Measurements from ENCODE around the gene RSPO3. TPM values are rescaled to one million over a fixed set of nuclear protein-coding genes. Genes with fewer than 3 reads are reported as not detected.
A peak's percentile ranks its signal among the peaks of the same experiment; 100 is the strongest.

Gene RSPO3
- polyA plus RNA-seq, 2 of the 4 experiments (the other 2 are of a cell fraction): 32.4 to 128 TPM

DNA sequence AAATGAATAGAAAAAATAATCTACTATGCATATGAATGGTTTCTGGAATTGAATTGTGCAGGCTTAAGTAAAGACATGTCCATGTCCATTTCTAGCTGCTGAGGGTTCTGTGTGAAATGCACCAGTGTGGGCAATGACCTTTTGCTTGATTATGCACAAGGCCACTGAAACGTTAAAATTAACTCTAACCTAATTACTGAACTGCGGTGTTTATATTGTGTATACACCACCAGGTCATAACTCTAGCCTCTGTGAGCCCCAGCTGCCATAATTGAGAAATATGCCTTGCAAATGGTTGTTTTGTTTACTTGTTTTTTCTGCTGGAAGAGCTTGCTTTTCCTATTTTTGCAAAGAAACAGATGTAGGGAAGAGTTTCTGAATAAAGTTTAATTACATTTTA is 46.1 kb downstream of the RSPO3 start:
- Histone ChIP-seq H3K4me1 (peaks cover 4% of the 10 kb centered on the region; the same call in 2 of the 3 replicates), H3K9me3 (no peaks in the 10 kb centered on the region), H3K27ac (no peak overlapping the region), H3K4me2 (no peak overlapping the region), H3K4me3 (no peak overlapping the region)
- ChIA-PET CTCF (no interaction called here), POLR2A (no interaction called here)
- FAIRE-seq: no peak
- no peak for ATAC-seq
- TF ChIP-seq MAFK (IDR thresholded peaks at IDR 0.05; ENCODE audit: partially characterized antibody) (no peak), HOXB13 (CRISPR knock-in tag; IDR thresholded peaks at IDR 0.05; ENCODE audit: low read depth) (no peak), CHD4 (IDR thresholded peaks at IDR 0.05; ENCODE audit: borderline replicate concordance) (no peak), TFCP2L1 (CRISPR knock-in tag; IDR thresholded peaks at IDR 0.05) (no peak), EHF (CRISPR knock-in tag; IDR thresholded peaks at IDR 0.05) (no peak), KDM5A (IDR thresholded peaks at IDR 0.05) (no peak), EHMT2 (IDR thresholded peaks at IDR 0.05; ENCODE audit: low read depth) (no peak)
- WGBS (ENCODE audit: missing lambda C conversion rate): 57% methylated on average over 2 of the region's 2 CpGs
- no peak for DNase-seq (ENCODE audit: low read depth in 1 of 2, low spot score in 1 of 2)

DNA sequence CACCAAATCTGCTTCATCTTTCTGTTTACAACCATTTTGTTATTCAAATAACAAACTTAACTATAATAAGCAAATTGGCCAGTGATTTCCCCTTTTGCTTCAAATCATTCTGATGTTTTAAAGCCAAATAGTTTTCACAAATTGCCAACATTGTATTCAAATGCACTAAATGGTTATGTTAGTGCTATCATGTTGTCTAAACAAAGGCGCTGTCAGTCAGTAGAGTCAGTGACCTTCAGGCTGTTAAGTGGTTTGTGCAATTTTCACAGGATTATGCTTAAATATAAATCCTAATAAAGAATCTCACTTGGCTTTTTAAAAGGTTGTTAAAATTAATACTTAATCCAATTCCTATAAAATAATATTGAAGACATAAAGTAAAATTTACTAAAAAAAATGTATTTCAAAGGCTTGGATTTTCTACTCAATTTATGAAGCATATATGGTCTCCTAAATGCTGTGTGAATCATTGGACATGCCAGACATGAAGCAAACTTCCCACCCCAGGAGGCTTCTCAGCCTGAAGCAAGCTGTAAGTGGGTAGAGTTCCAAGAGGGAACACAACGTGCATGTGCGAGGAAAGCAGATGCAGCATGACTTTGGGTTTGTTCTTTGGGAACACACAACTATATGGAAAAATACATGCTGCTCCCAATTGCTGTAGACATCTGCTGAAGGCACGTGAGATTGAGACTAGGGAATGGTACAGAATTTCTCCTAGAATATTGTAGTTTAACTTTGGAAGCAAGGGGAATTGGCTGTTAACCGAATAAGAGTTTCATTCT is 54.9 kb downstream of the RSPO3 start:
- Histone ChIP-seq H3K4me1 (peaks cover 80% of the 10 kb centered on the region), H3K4me2 (peak overlapping the region; percentile 39; the same call in 2 of the 3 replicates), H3K9me3 (no peaks in the 10 kb centered on the region), H3K4me3 (no peak overlapping the region), H3K27ac (peak overlapping the region; percentile 43 to 54; a peak in 5 of 6 replicates)
- DNase-seq (ENCODE audit: low read depth in 1 of 2, low spot score in 1 of 2): peak in 1 of 2 experiments; percentile 17
- CTCF ChIA-PET: interaction anchor here (1.2 kb wide), 1 partner anchor 15 kb away, joined by 3 read pairs; no protein-coding TSS in a partner anchor
- no peak for TF ChIP-seq FOSL2 (IDR thresholded peaks at IDR 0.05)
- no peak for TF ChIP-seq FOSL2 (CRISPR knock-in tag; IDR thresholded peaks at IDR 0.05)
- TF ChIP-seq TFCP2L1 (CRISPR knock-in tag; IDR thresholded peaks at IDR 0.05): no peak
- TF ChIP-seq PHF8 (IDR thresholded peaks at IDR 0.05; ENCODE audit: borderline replicate concordance, low read depth): no peak
- no peak for TF ChIP-seq RFX5 (IDR thresholded peaks at IDR 0.05)
- POLR2A ChIA-PET: no interaction called here
- ATAC-seq: peak in 1 of 2 experiments; percentile 65; a peak in 3 of 6 replicates
- WGBS (ENCODE audit: missing lambda C conversion rate): 53% methylated on average over 5 of the region's 5 CpGs
- no peak for FAIRE-seq

DNA sequence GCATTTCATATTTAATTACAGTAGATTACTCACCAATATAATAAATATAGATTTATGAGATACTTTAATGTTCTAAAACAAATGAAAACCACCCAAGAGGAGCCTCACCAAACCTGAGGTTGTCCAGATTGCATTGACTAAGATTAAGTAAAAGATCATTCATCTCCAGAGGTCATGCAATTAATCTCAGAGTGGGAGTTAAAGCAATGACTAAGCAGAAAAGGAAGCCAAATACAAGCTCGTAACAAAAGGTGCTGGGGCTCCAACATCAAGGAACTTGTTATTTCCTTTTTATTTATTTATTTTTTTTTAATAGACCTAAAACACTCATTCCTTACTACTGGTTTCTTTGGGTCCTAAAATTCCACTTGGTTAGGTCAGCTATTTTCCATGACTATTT is 57.7 kb downstream of the RSPO3 start:
- Histone ChIP-seq H3K4me2 (peak overlapping the region; percentile 63), H3K4me1 (peaks cover 79% of the 10 kb centered on the region), H3K9me3 (no peaks in the 10 kb centered on the region), H3K27ac (peak overlapping the region; percentile 66 to 81), H3K4me3 (no peak overlapping the region)
- CTCF ChIA-PET: no interaction called here
- 12% methylated on average over 1 of the region's 1 CpG for WGBS (ENCODE audit: missing lambda C conversion rate)
- DNase-seq (ENCODE audit: low read depth in 1 of 2, low spot score in 1 of 2) (peak in 1 of 2 experiments; percentile 36), ATAC-seq (peak in 1 of 2 experiments; percentile 17; a peak in 1 of 6 replicates), FAIRE-seq (no peak)
- TF ChIP-seq MAFK (IDR thresholded peaks at IDR 0.05; ENCODE audit: partially characterized antibody) (peak; percentile 88), RARB (CRISPR knock-in tag; IDR thresholded peaks at IDR 0.05) (0 out of 2 replicates have a peak, but pooled peaks have one; percentile 28), TP53 (CRISPR knock-in tag; IDR thresholded peaks at IDR 0.05) (no peak), NFE2L2 (conservative IDR thresholded peaks at IDR 0.05; ENCODE audit: low read length) (peak; percentile 63)
- POLR2A ChIA-PET: no interaction called here

DNA sequence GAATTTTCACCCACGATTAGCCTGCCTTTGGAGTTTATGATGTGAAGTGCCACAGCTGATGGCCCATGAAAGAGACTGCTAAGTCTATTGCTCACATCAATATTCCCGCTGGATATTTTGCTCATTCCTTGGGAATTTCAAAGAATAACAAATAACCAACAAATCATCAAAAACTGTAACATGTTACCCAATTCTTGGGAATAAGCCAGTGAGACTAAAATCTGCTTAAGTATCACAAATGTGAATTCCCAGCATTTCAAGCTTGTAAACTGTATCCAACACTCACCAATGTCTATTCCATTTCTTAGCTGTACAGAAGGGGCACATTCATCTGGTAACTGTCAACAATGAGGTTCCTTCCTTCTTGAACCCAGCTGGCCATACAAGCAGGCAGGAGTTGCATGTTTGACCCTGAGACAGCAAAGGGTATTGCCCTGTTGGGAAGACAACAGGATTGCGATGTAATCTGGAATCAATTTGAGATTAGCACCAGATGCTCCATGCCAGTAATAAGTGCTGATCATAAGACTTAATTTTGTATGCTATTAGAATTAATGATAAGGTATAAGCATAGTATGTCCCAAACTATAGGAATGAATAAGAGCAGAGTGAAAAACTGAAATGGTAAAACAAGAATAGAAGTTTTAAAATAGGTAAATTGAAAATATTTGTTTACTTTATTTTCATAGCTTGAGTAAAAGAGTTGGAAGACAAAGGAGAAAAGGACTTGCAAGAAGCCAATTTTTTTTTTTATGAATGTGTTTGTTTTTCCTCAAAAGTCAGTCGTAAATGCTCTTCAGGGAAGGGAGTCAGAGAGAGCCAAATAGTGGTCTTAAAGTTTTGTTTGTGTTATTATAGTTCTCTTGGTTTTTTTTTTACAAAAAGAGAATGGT is 58.8 kb downstream of the RSPO3 start:
- DNase-seq (ENCODE audit: low read depth in 1 of 2, low spot score in 1 of 2) (no peak), ATAC-seq (no peak)

More for the DNA sequence above, 58.8 kb downstream of the RSPO3 start:
- H3K9me3 ChIP-seq: 0 out of 3 replicates have a peak, but pooled peaks cover 3% of the 10 kb centered on the region
- CTCF ChIA-PET: interaction anchor here (0.8 kb wide), 1 partner anchor 8 kb away, joined by 3 read pairs; no protein-coding TSS in a partner anchor
- WGBS (ENCODE audit: missing lambda C conversion rate): 66% methylated on average over 4 of the region's 4 CpGs
- H3K27ac ChIP-seq: peak overlapping the region; percentile 60 to 66
- TF ChIP-seq JUN (IDR thresholded peaks at IDR 0.05): no peak
- no peak for TF ChIP-seq SMC3 (IDR thresholded peaks at IDR 0.05)
- no peak for TF ChIP-seq JUNB (IDR thresholded peaks at IDR 0.05)
- TF ChIP-seq ZC3H11A (IDR thresholded peaks at IDR 0.05): no peak
- TF ChIP-seq TP53 (CRISPR knock-in tag; IDR thresholded peaks at IDR 0.05): no peak
- TF ChIP-seq SREBF2 (IDR thresholded peaks at IDR 0.05): no peak
- TF ChIP-seq BHLHE40 (IDR thresholded peaks at IDR 0.05; ENCODE audit: low read depth, low read length): no peak
- no peak for TF ChIP-seq HOXA7 (CRISPR knock-in tag; IDR thresholded peaks at IDR 0.05)
- TF ChIP-seq POLR2AphosphoS2 (conservative IDR thresholded peaks at IDR 0.05; ENCODE audit: low read length): no peak
- TF ChIP-seq HDAC2 (IDR thresholded peaks at IDR 0.05): no peak
- no peak for TF ChIP-seq GATA3 (IDR thresholded peaks at IDR 0.05; ENCODE audit: borderline replicate concordance)
- POLR2A ChIA-PET: no interaction called here
- H3K4me3 ChIP-seq: no peak overlapping the region
- H3K4me1 ChIP-seq: peaks cover 68% of the 10 kb centered on the region
- FAIRE-seq: no peak
- peak overlapping the region; percentile 63 for H3K4me2 ChIP-seq
